Measurements from ENCODE around the gene ITPA.

The ITPA gene

GRCh38 chr20:3227506-3227905, 18.2 kb downstream of the ITPA start:
- H3K79me2 ChIP-seq (ENCODE audit: insufficient read depth, low read depth), result no peaks in the 10 kb centered on the region
- no peak overlapping the region for H3K9ac ChIP-seq
- no peak overlapping the region for H2AFZ ChIP-seq (ENCODE audit: low read depth)
- H4K20me1 ChIP-seq (ENCODE audit: insufficient read depth), result no peaks in the 10 kb centered on the region
- H3K36me3 ChIP-seq (ENCODE audit: insufficient read depth), result no peaks in the 10 kb centered on the region
- no peak overlapping the region for H3K4me2 ChIP-seq
- H3K4me1 ChIP-seq (ENCODE audit: low read depth, poor library complexity, severe bottlenecking), result no peaks in the 10 kb centered on the region
- H3K4me3 ChIP-seq (IDR thresholded peaks at IDR 0.05; ENCODE audit: insufficient read depth, low read depth, low read length), result no peak overlapping the region
- no peak for TF ChIP-seq CTCF (conservative IDR thresholded peaks at IDR 0.05; ENCODE audit: low read depth, low read length)
- H3K27ac ChIP-seq, result no peak overlapping the region
- no peaks in the 10 kb centered on the region for H3K27me3 ChIP-seq (ENCODE audit: insufficient read depth, low read depth)

GRCh38 chr20:3227936-3228749, 18.8 kb downstream of the ITPA start:
- H2AFZ ChIP-seq (ENCODE audit: low read depth), result no peak overlapping the region
- no peaks in the 10 kb centered on the region for H3K36me3 ChIP-seq (ENCODE audit: insufficient read depth)
- no peak overlapping the region for H3K27ac ChIP-seq
- no peak overlapping the region for H3K9ac ChIP-seq
- no peaks in the 10 kb centered on the region for H3K4me1 ChIP-seq (ENCODE audit: low read depth, poor library complexity, severe bottlenecking)
- no peaks in the 10 kb centered on the region for H4K20me1 ChIP-seq (ENCODE audit: insufficient read depth)
- TF ChIP-seq CTCF (conservative IDR thresholded peaks at IDR 0.05; ENCODE audit: low read depth, low read length), result no peak
- H3K4me3 ChIP-seq (IDR thresholded peaks at IDR 0.05; ENCODE audit: insufficient read depth, low read depth, low read length), result no peak overlapping the region
- H3K27me3 ChIP-seq (ENCODE audit: insufficient read depth, low read depth), result no peaks in the 10 kb centered on the region
- H3K79me2 ChIP-seq (ENCODE audit: insufficient read depth, low read depth), result no peaks in the 10 kb centered on the region
- H3K4me2 ChIP-seq, result no peak overlapping the region

GRCh38 chr20:3228750-3229032, 19.4 kb downstream of the ITPA start:
- Histone ChIP-seq H2AFZ (ENCODE audit: low read depth) (no peak overlapping the region), H3K27ac (no peak overlapping the region), H3K79me2 (ENCODE audit: insufficient read depth, low read depth) (no peaks in the 10 kb centered on the region)

GRCh38 chr20:3229158-3229557, 19.9 kb downstream of the ITPA start:
- no peak overlapping the region for H3K4me2 ChIP-seq
- no peaks in the 10 kb centered on the region for H3K36me3 ChIP-seq (ENCODE audit: insufficient read depth)
- H2AFZ ChIP-seq (ENCODE audit: low read depth), result no peak overlapping the region
- no peak for TF ChIP-seq CTCF (conservative IDR thresholded peaks at IDR 0.05; ENCODE audit: low read depth, low read length)
- H4K20me1 ChIP-seq (ENCODE audit: insufficient read depth), result no peaks in the 10 kb centered on the region
- no peaks in the 10 kb centered on the region for H3K27me3 ChIP-seq (ENCODE audit: insufficient read depth, low read depth)
- H3K4me1 ChIP-seq (ENCODE audit: low read depth, poor library complexity, severe bottlenecking), result no peaks in the 10 kb centered on the region
- H3K27ac ChIP-seq, result no peak overlapping the region
- no peaks in the 10 kb centered on the region for H3K79me2 ChIP-seq (ENCODE audit: insufficient read depth, low read depth)
- no peak overlapping the region for H3K9ac ChIP-seq
- no peak overlapping the region for H3K4me3 ChIP-seq (IDR thresholded peaks at IDR 0.05; ENCODE audit: insufficient read depth, low read depth, low read length)

More at GRCh38 chr20:3228750-3229032, 19.4 kb downstream of the ITPA start:
- Histone ChIP-seq H3K36me3 (ENCODE audit: insufficient read depth) (no peaks in the 10 kb centered on the region), H3K9ac (no peak overlapping the region), H4K20me1 (ENCODE audit: insufficient read depth) (no peaks in the 10 kb centered on the region), H3K4me1 (ENCODE audit: low read depth, poor library complexity, severe bottlenecking) (no peaks in the 10 kb centered on the region), H3K27me3 (ENCODE audit: insufficient read depth, low read depth) (no peaks in the 10 kb centered on the region), H3K4me3 (IDR thresholded peaks at IDR 0.05; ENCODE audit: insufficient read depth, low read depth, low read length) (no peak overlapping the region), H3K4me2 (no peak overlapping the region)
- no peak for TF ChIP-seq CTCF (conservative IDR thresholded peaks at IDR 0.05; ENCODE audit: low read depth, low read length)

All from KMS-11 (cell line).